Esophagus (tissue), 2 donors: ENCODE data around the gene TEX2. TPM values are rescaled to one million over a fixed set of nuclear protein-coding genes. Genes with fewer than 3 reads are reported as not detected.
A peak's percentile ranks its signal among the peaks of the same experiment; 100 is the strongest.
"Not testable (repeated sequence)": the region's sequence is repeated elsewhere in the genome, so short reads cannot be mapped to it uniquely, and the experiment has no call there.

Experiments
- H3K27ac ChIP-seq, 2 donors: one replicate each; pipeline ENCODE4 v1.5.1; 2013; ENCODE audit warnings: low read depth in 2 of 2, mild to moderate bottlenecking in 2 of 2, inconsistent platforms in 1 of 2, low read length in 1 of 2, moderate library complexity in 1 of 2
- H3K27me3 ChIP-seq, 2 donors: one replicate each; pipeline ENCODE4 v1.6.1; 2013; ENCODE audit warnings: low read length in 2 of 2, control low read depth in 1 of 2, mild to moderate bottlenecking in 1 of 2; ENCODE audit not compliant: insufficient read depth in 2 of 2, control insufficient read depth in 1 of 2
- H3K36me3 ChIP-seq, 2 donors: one replicate each; pipeline ENCODE4 v1.6.1; 2013; ENCODE audit warnings: low read length in 1 of 2; ENCODE audit not compliant: control insufficient read depth in 2 of 2, insufficient read depth in 2 of 2
- H3K4me1 ChIP-seq, 2 donors: one replicate each; pipeline ENCODE4 v1.6.1; 2013; ENCODE audit warnings: low read length in 1 of 2; ENCODE audit not compliant: control insufficient read depth in 2 of 2, insufficient read depth in 2 of 2
- H3K4me3 ChIP-seq, 2 donors: one replicate each; pipeline ENCODE4 v1.5.1; 2013; ENCODE audit warnings: low read length in 2 of 2, mild to moderate bottlenecking in 2 of 2, low read depth in 1 of 2, moderate library complexity in 1 of 2
- H3K9me3 ChIP-seq, 2 donors: one replicate each; pipeline ENCODE4 v1.6.1; 2013; ENCODE audit warnings: mild to moderate bottlenecking in 2 of 2, low read depth in 1 of 2, low read length in 1 of 2, moderate library complexity in 1 of 2; ENCODE audit not compliant: control insufficient read depth in 2 of 2, insufficient read depth in 1 of 2
- WGBS, 2 donors: extraction: QIAGEN DNeasy Blood & Tissue Kit; methylation state at CpG; one replicate each; pipeline ENCODE4 v1.1.7; 2013; 5-methylcytosine and 5-hydroxymethylcytosine counted together
- polyA plus RNA-seq, 2 donors: library from polyadenylated mRNA; stranded (reverse); fragments of 200-250 nt; gene quantifications; one replicate each; pipeline ENCODE4 v1.2.3, GENCODE V29; 2013
- donor health status: healthy with polysubstance abuse.
- donor health status: Bipolar disorder and iron deficiency.

TEX2 gene
- polyA plus RNA-seq, 2 donors: 7.9 to 10.6 TPM

GRCh38 chr17:64230791-64231408, 32.2 kb downstream of the TEX2 start:
- Histone ChIP-seq H3K27ac (peak overlapping the region; percentile 79 to 85), H3K9me3 (no peaks in the 10 kb centered on the region), H3K36me3 (no peaks in the 10 kb centered on the region), H3K4me3 (no peak overlapping the region), H3K27me3 (no peaks in the 10 kb centered on the region), H3K4me1 (peaks cover 0 to 12% of the 10 kb centered on the region in 2 donors)
- WGBS, 2 donors: 38 to 63% methylated on average over 1 of the region's 1 CpG

- Histone ChIP-seq H3K4me1 (peaks cover 0 to 12% of the 10 kb centered on the region in 2 donors), H3K36me3 (no peaks in the 10 kb centered on the region), H3K27ac (peak overlapping the region; percentile 79 to 85), H3K9me3 (no peaks in the 10 kb centered on the region), H3K27me3 (no peaks in the 10 kb centered on the region), H3K4me3 (no peak overlapping the region)
- 71 to 76% methylated on average over 8 of the region's 8 CpGs for WGBS, 2 donors
These were observed 33.0 kb downstream of the TEX2 start for GRCh38 chr17:64229815-64230728.

- H3K9me3 ChIP-seq: no peaks in the 10 kb centered on the region
- no peak overlapping the region for H3K4me3 ChIP-seq
- H3K4me1 ChIP-seq: peaks cover 0 to 10% of the 10 kb centered on the region in 2 donors
- H3K27me3 ChIP-seq: no peaks in the 10 kb centered on the region
- H3K36me3 ChIP-seq: no peaks in the 10 kb centered on the region
- H3K27ac ChIP-seq: no peak overlapping the region
- WGBS, 2 donors: 94% methylated on average over 1 of the region's 1 CpG
These were observed 36.9 kb downstream of the TEX2 start for GRCh38 chr17:64226132-64226531.

- 94 to 96% methylated on average over 3 of the region's 3 CpGs for WGBS, 2 donors
- Histone ChIP-seq H3K27ac (no peak overlapping the region), H3K27me3 (no peaks in the 10 kb centered on the region), H3K9me3 (no peaks in the 10 kb centered on the region), H3K4me1 (peaks cover 0 to 5% of the 10 kb centered on the region in 2 donors), H3K4me3 (no peak overlapping the region), H3K36me3 (no peaks in the 10 kb centered on the region)
These were observed 37.6 kb downstream of the TEX2 start for GRCh38 chr17:64225410-64225809.

- H3K9me3 ChIP-seq: no peaks in the 10 kb centered on the region
- 65 to 76% methylated on average over 4 of the region's 4 CpGs for whole genome bisulfite sequencing, 2 donors
- no peak overlapping the region for H3K4me3 ChIP-seq
- H3K27me3 ChIP-seq: no peaks in the 10 kb centered on the region
- H3K36me3 ChIP-seq: no peaks in the 10 kb centered on the region
- H3K27ac ChIP-seq: no peak overlapping the region
- H3K4me1 ChIP-seq: peaks cover 0 to 2% of the 10 kb centered on the region in 2 donors
These were observed 39.0 kb downstream of the TEX2 start for GRCh38 chr17:64223931-64224629.

- Histone ChIP-seq H3K27ac (no peak overlapping the region), H3K27me3 (no peaks in the 10 kb centered on the region), H3K36me3 (no peaks in the 10 kb centered on the region), H3K9me3 (no peaks in the 10 kb centered on the region), H3K4me1 (peaks cover 0 to 2% of the 10 kb centered on the region in 2 donors), H3K4me3 (no peak overlapping the region)
- 74 to 95% methylated on average over 2 of the region's 2 CpGs for WGBS, 2 donors
These were observed 39.8 kb downstream of the TEX2 start for GRCh38 chr17:64223283-64223682.

GRCh38 chr17:64221679-64222078, 41.4 kb downstream of the TEX2 start:
- Histone ChIP-seq H3K27ac (no peak overlapping the region), H3K4me3 (no peak overlapping the region), H3K9me3 (no peaks in the 10 kb centered on the region), H3K36me3 (no peaks in the 10 kb centered on the region), H3K4me1 (peaks cover under 1 to 8% of the 10 kb centered on the region in 2 donors), H3K27me3 (no peaks in the 10 kb centered on the region)
- 75 to 83% methylated on average over 1 of the region's 1 CpG for WGBS, 2 donors

- H3K9me3 ChIP-seq, H3K36me3 ChIP-seq, H3K27ac ChIP-seq, H3K4me3 ChIP-seq, H3K27me3 ChIP-seq: not testable (repeated sequence)
- WGBS, 2 donors: 53 to 55% methylated on average over 1 of the region's 1 CpG
- H3K4me1 ChIP-seq: peaks cover 5 to 12% of the 10 kb centered on the region in 2 donors
These were observed 42.5 kb downstream of the TEX2 start for GRCh38 chr17:64220604-64221003.

- 79 to 92% methylated on average over 2 of the region's 2 CpGs for WGBS, 2 donors
- Histone ChIP-seq H3K9me3 (no peaks in the 10 kb centered on the region), H3K36me3 (no peaks in the 10 kb centered on the region), H3K4me1 (peaks cover 5 to 17% of the 10 kb centered on the region in 2 donors), H3K4me3 (no peak overlapping the region), H3K27ac (no peak overlapping the region), H3K27me3 (no peaks in the 10 kb centered on the region)
These were observed 43.5 kb downstream of the TEX2 start for GRCh38 chr17:64219571-64219970.
